GM21786 (cell line): ENCODE measurements around the gene SOS1.
"Not testable (repeated sequence)": the region's sequence is repeated elsewhere in the genome, so short reads cannot be mapped to it uniquely, and the experiment has no call there.

Source experiments
- ATAC-seq: cut with Tn5 transposase; IDR thresholded peaks from one replicate; pipeline ENCODE4 v1.9.1; 2021; ENCODE audit not compliant: unreplicated experiment

Gene SOS1

GRCh38 chr2:39120771-39121522 is at the start of gene SOS1:
Gene SOS1 (minus strand): TSS chr2:39121051. CDS start chr2:39120422, 629 bp downstream.
- peak; percentile 42 for ATAC-seq

- no peak for ATAC-seq
Measured at GRCh38 chr2:39164089-39164488, 43.2 kb upstream of the SOS1 start.

GRCh38 chr2:39160982-39161381 is 40.1 kb upstream of the SOS1 start:
- ATAC-seq = no peak

- ATAC-seq = no peak
Measured at GRCh38 chr2:39159283-39159682, 38.4 kb upstream of the SOS1 start.

- no peak for ATAC-seq
Measured at GRCh38 chr2:39158351-39158750, 37.5 kb upstream of the SOS1 start.

GRCh38 chr2:39156846-39157245 is 36.0 kb upstream of the SOS1 start:
- ATAC-seq = no peak

- ATAC-seq = no peak
Measured at GRCh38 chr2:39156107-39156506, 35.3 kb upstream of the SOS1 start.

GRCh38 chr2:39155573-39155972 is 34.7 kb upstream of the SOS1 start:
- ATAC-seq = not testable (repeated sequence)

- ATAC-seq = no peak
Measured at GRCh38 chr2:39154944-39155343, 34.1 kb upstream of the SOS1 start.

- ATAC-seq = no peak
Measured at GRCh38 chr2:39153312-39153711, 32.5 kb upstream of the SOS1 start.

- ATAC-seq = no peak
Measured at GRCh38 chr2:39152504-39152903, 31.7 kb upstream of the SOS1 start.

GRCh38 chr2:39150890-39151497 is 30.1 kb upstream of the SOS1 start:
- ATAC-seq = no peak

- ATAC-seq = no peak
Measured at GRCh38 chr2:39150102-39150562, 29.3 kb upstream of the SOS1 start.

- ATAC-seq = no peak
Measured at GRCh38 chr2:39146630-39147029, 25.8 kb upstream of the SOS1 start.

GRCh38 chr2:39145906-39146421 is 25.1 kb upstream of the SOS1 start:
- ATAC-seq = no peak

- ATAC-seq = no peak
Measured at GRCh38 chr2:39144416-39144815, 23.6 kb upstream of the SOS1 start.

- no peak for ATAC-seq
Measured at GRCh38 chr2:39142904-39143605, 22.2 kb upstream of the SOS1 start.

- no peak for ATAC-seq
Measured at GRCh38 chr2:39141334-39142271, 20.8 kb upstream of the SOS1 start.

- ATAC-seq = not testable (repeated sequence)
Measured at GRCh38 chr2:39140948-39141333, 20.1 kb upstream of the SOS1 start.

GRCh38 chr2:39140322-39140847 is 19.5 kb upstream of the SOS1 start:
- ATAC-seq = no peak
